ENCODE data around the gene OTULINL.
"Not testable (repeated sequence)": the region's sequence is repeated elsewhere in the genome, so short reads cannot be mapped to it uniquely, and the experiment has no call there.

Gene OTULINL

GRCh38 chr5:14581106-14581890 is at the start of gene OTULINL:
OTULINL (plus strand) TSS chr5:14581792; CDS start chr5:14581895, 103 bp downstream.
- no peak for FAIRE-seq

- FAIRE-seq = no peak
Measured at GRCh38 chr5:14532180-14532579, 49.4 kb upstream of the OTULINL start.

- FAIRE-seq = no peak
Measured at GRCh38 chr5:14534773-14535172, 46.8 kb upstream of the OTULINL start.

- no peak for FAIRE-seq
Measured at GRCh38 chr5:14545308-14545707, 36.3 kb upstream of the OTULINL start.

- no peak for FAIRE-seq
Measured at GRCh38 chr5:14545862-14546261, 35.7 kb upstream of the OTULINL start.

- no peak for FAIRE-seq
Measured at GRCh38 chr5:14547666-14548065, 33.9 kb upstream of the OTULINL start.

GRCh38 chr5:14551211-14551610 is 30.4 kb upstream of the OTULINL start:
- no peak for FAIRE-seq

- no peak for FAIRE-seq
Measured at GRCh38 chr5:14552017-14552416, 29.6 kb upstream of the OTULINL start.

GRCh38 chr5:14554288-14554687 is 27.3 kb upstream of the OTULINL start:
- FAIRE-seq = not testable (repeated sequence)

GRCh38 chr5:14556015-14556414 is 25.6 kb upstream of the OTULINL start:
- FAIRE-seq = no peak

GRCh38 chr5:14557203-14557770 is 24.3 kb upstream of the OTULINL start:
- no peak for FAIRE-seq

- FAIRE-seq = no peak
Measured at GRCh38 chr5:14557791-14558415, 23.7 kb upstream of the OTULINL start.

GRCh38 chr5:14560091-14560595 is 21.4 kb upstream of the OTULINL start:
- FAIRE-seq = no peak

- FAIRE-seq = no peak
Measured at GRCh38 chr5:14561741-14562140, 19.9 kb upstream of the OTULINL start.

GRCh38 chr5:14568333-14568732 is 13.3 kb upstream of the OTULINL start:
- no peak for FAIRE-seq

GRCh38 chr5:14569948-14570691 is 11.5 kb upstream of the OTULINL start:
- FAIRE-seq = no peak

- FAIRE-seq = no peak
Measured at GRCh38 chr5:14571901-14572300, 9.7 kb upstream of the OTULINL start.

GRCh38 chr5:14572385-14572784 is 9.2 kb upstream of the OTULINL start:
- FAIRE-seq = no peak

- FAIRE-seq = no peak
Measured at GRCh38 chr5:14572836-14573235, 8.8 kb upstream of the OTULINL start.

- no peak for FAIRE-seq
Measured at GRCh38 chr5:14574096-14574495, 7.5 kb upstream of the OTULINL start.

- FAIRE-seq = no peak
Measured at GRCh38 chr5:14574891-14575508, 6.6 kb upstream of the OTULINL start.

GRCh38 chr5:14576206-14576605 is 5.4 kb upstream of the OTULINL start:
- no peak for FAIRE-seq

Data from TTC549 (cell line).